Stomach (tissue), 4 donors: ENCODE data around the gene GRK6.

Experiments
- CTCF ChIP-seq, 7 experiments: fragments of 450-650 bp in 4 of 7; fragments of 200-600 bp in 3 of 7; sonication (generic) in 3 of 7; IDR thresholded peaks; one replicate each; pipeline ENCODE4 v1.5.1; 2016 to 2019; ENCODE audit warnings: antibody characterized with exemption in 7 of 7, control low read depth in 2 of 7, mild to moderate bottlenecking in 1 of 7
- EP300 ChIP-seq: sonication (generic); formaldehyde crosslinking; IDR thresholded peaks from one replicate; pipeline ENCODE4 v1.6.1; 2017; ENCODE audit warnings: antibody characterized with exemption
- POLR2A ChIP-seq, 4 donors: fragments of 450-650 bp; IDR thresholded peaks; one replicate each; pipeline ENCODE4 v1.6.1; 2016; ENCODE audit warnings: antibody characterized with exemption in 4 of 4, control low read depth in 2 of 4, mild to moderate bottlenecking in 1 of 4, moderate library complexity in 1 of 4
- POLR2AphosphoS5 ChIP-seq, 3 donors: sonication (generic); formaldehyde crosslinking; IDR thresholded peaks; one replicate each; pipeline ENCODE4 v1.6.1; 2016; ENCODE audit warnings: antibody characterized with exemption in 3 of 3

- TF ChIP-seq CTCF (IDR thresholded peaks at IDR 0.05): no peak
- TF ChIP-seq POLR2A (IDR thresholded peaks at IDR 0.05): no peak
- no peak for TF ChIP-seq POLR2AphosphoS5 (IDR thresholded peaks at IDR 0.05)
- TF ChIP-seq EP300: no peak
Observed at GRCh38 chr5:177396078-177396477, 30.4 kb upstream of the GRK6 start.
